ENCODE measurements around the gene AIF1L. TPM values are rescaled to one million over a fixed set of nuclear protein-coding genes. Genes with fewer than 3 reads are reported as not detected.

The AIF1L gene
- polyA plus RNA-seq, 1 donor (not counting 4 experiments of a cell fraction or from before 2014, with no cell fraction given) = 1.5 TPM

GRCh38 chr9:131062969-131063368 lies 33.4 kb upstream of the AIF1L start:
- Histone ChIP-seq H3K27me3 (ENCODE audit: control insufficient read depth, extremely low read depth, insufficient read depth, low read length) (peaks cover 20% of the 10 kb centered on the region), H3K4me1 (ENCODE audit: control insufficient read depth, extremely low read depth, insufficient read depth, low read length) (no peaks in the 10 kb centered on the region), H3K79me2 (ENCODE audit: control insufficient read depth, insufficient read depth, low read length) (no peaks in the 10 kb centered on the region), H3K27ac (ENCODE audit: control insufficient read depth, insufficient read depth, low read length) (no peak overlapping the region), H3K4me3 (ENCODE audit: control insufficient read depth in 2 of 3, extremely low read depth in 1 of 3, insufficient read depth in 2 of 3, low read depth in 1 of 3, low read length in 3 of 3) (no peak overlapping the region), H3K9ac (ENCODE audit: control insufficient read depth, extremely low read depth, insufficient read depth, low read length) (no peak overlapping the region), H4K20me1 (ENCODE audit: control insufficient read depth, extremely low read depth, insufficient read depth, low read length) (no peaks in the 10 kb centered on the region), H3K9me3 (ENCODE audit: control insufficient read depth, low read depth, low read length) (no peaks in the 10 kb centered on the region), H3K9me1 (ENCODE audit: control insufficient read depth, extremely low read depth, insufficient read depth, low read length) (no peaks in the 10 kb centered on the region), H2AFZ (ENCODE audit: control insufficient read depth, low read length) (no peak overlapping the region), H3K36me3 (ENCODE audit: control insufficient read depth in 2 of 2, extremely low read depth in 1 of 2, insufficient read depth in 2 of 2, low read length in 2 of 2) (no peaks in the 10 kb centered on the region), H3K4me2 (ENCODE audit: control insufficient read depth, extremely low read depth, insufficient read depth, low read depth, low read length) (no peak overlapping the region)
- no peak for FAIRE-seq
- no peak for DNase-seq (ENCODE audit: low read depth, low spot score)
- dilution Hi-C loops (cut with MboI; ENCODE audit: extremely low pct_ligation_motif_present, low sequenced_read_pairs) = no loop called here
- TF ChIP-seq EZH2 (IDR thresholded peaks at IDR 0.05; ENCODE audit: low read length) = no peak
- TF ChIP-seq CTCF (optimal IDR thresholded peaks at IDR 0.05 in 1 of 3, IDR thresholded peaks at IDR 0.05 in 1 of 3, conservative IDR thresholded peaks at IDR 0.05 in 1 of 3; ENCODE audit: extremely low read depth in 1 of 3, insufficient read depth in 2 of 3, low read length in 3 of 3) = no peak

- Histone ChIP-seq H3K9me3 (ENCODE audit: control insufficient read depth, low read depth, low read length) (no peaks in the 10 kb centered on the region), H3K79me2 (ENCODE audit: control insufficient read depth, insufficient read depth, low read length) (no peaks in the 10 kb centered on the region), H3K9ac (ENCODE audit: control insufficient read depth, extremely low read depth, insufficient read depth, low read length) (no peak overlapping the region), H3K27me3 (ENCODE audit: control insufficient read depth, extremely low read depth, insufficient read depth, low read length) (peaks cover 31% of the 10 kb centered on the region), H3K4me3 (ENCODE audit: control insufficient read depth in 2 of 3, extremely low read depth in 1 of 3, insufficient read depth in 2 of 3, low read depth in 1 of 3, low read length in 3 of 3) (no peak overlapping the region), H4K20me1 (ENCODE audit: control insufficient read depth, extremely low read depth, insufficient read depth, low read length) (no peaks in the 10 kb centered on the region), H3K4me2 (ENCODE audit: control insufficient read depth, extremely low read depth, insufficient read depth, low read depth, low read length) (no peak overlapping the region), H2AFZ (ENCODE audit: control insufficient read depth, low read length) (no peak overlapping the region), H3K27ac (ENCODE audit: control insufficient read depth, insufficient read depth, low read length) (no peak overlapping the region), H3K36me3 (ENCODE audit: control insufficient read depth in 2 of 2, extremely low read depth in 1 of 2, insufficient read depth in 2 of 2, low read length in 2 of 2) (no peaks in the 10 kb centered on the region), H3K9me1 (ENCODE audit: control insufficient read depth, extremely low read depth, insufficient read depth, low read length) (no peaks in the 10 kb centered on the region), H3K4me1 (ENCODE audit: control insufficient read depth, extremely low read depth, insufficient read depth, low read length) (no peaks in the 10 kb centered on the region)
- DNase-seq (ENCODE audit: low read depth, low spot score) = no peak
- FAIRE-seq = no peak
- no peak for TF ChIP-seq CTCF (optimal IDR thresholded peaks at IDR 0.05 in 1 of 3, IDR thresholded peaks at IDR 0.05 in 1 of 3, conservative IDR thresholded peaks at IDR 0.05 in 1 of 3; ENCODE audit: extremely low read depth in 1 of 3, insufficient read depth in 2 of 3, low read length in 3 of 3)
- TF ChIP-seq EZH2 (IDR thresholded peaks at IDR 0.05; ENCODE audit: low read length) = no peak
- dilution Hi-C loops (cut with MboI; ENCODE audit: extremely low pct_ligation_motif_present, low sequenced_read_pairs) = no loop called here
Observed at GRCh38 chr9:131065599-131065998, 30.7 kb upstream of the AIF1L start.
